MM.1S (cell line): ENCODE results near the gene TBC1D16.
"Not testable (repeated sequence)": the region's sequence is repeated elsewhere in the genome, so short reads cannot be mapped to it uniquely, and the experiment has no call there.

Experiments
- DNase-seq: peaks from one replicate; pipeline ENCODE4 v3.0.0-alpha.2; 2015
- H2AFZ ChIP-seq: fragments of 300-600 bp; sonication (generic); 2 replicates; pipeline ENCODE4 v1.6.0; 2016; ENCODE audit warnings: antibody characterized with exemption, low read length
- H3F3A ChIP-seq: fragments of 300-600 bp; sonication (generic); 2 replicates; pipeline ENCODE4 v1.6.1; 2016; ENCODE audit warnings: mild to moderate bottlenecking, antibody characterized with exemption, low read length, moderate library complexity, mixed read lengths; ENCODE audit not compliant: insufficient read depth
- H3K27ac ChIP-seq: fragments of 300-600 bp; sonication (generic); 2 replicates; pipeline ENCODE4 v1.5.1; 2016; ENCODE audit warnings: mild to moderate bottlenecking, low read length
- H3K27me3 ChIP-seq: fragments of 300-600 bp; sonication (generic); replicated peaks from 2 replicates; pipeline ENCODE4 v1.6.0; 2016; ENCODE audit warnings: low read length; ENCODE audit not compliant: insufficient read depth
- H3K36me3 ChIP-seq: fragments of 300-600 bp; sonication (generic); replicated peaks from 2 replicates; pipeline ENCODE4 v1.6.1; 2016; ENCODE audit warnings: mild to moderate bottlenecking, low read length, mixed read lengths; ENCODE audit not compliant: insufficient read depth
- H3K4me1 ChIP-seq: fragments of 300-600 bp; sonication (generic); 2 replicates; pipeline ENCODE4 v1.6.1; 2016; ENCODE audit warnings: low read length, mixed read lengths
- H3K4me2 ChIP-seq: fragments of 300-600 bp; sonication (generic); 2 replicates; pipeline ENCODE4 v1.6.0; 2016; ENCODE audit warnings: low read depth, low read length
- H3K4me3 ChIP-seq: fragments of 300-600 bp; sonication (generic); 2 replicates; pipeline ENCODE4 v1.5.1; 2016; ENCODE audit warnings: low read length, mixed read lengths
- H3K79me2 ChIP-seq: fragments of 300-600 bp; sonication (generic); 2 replicates; pipeline ENCODE4 v1.6.1; 2016; ENCODE audit warnings: mixed run types, low read length, mixed read lengths
- H3K9ac ChIP-seq: fragments of 300-600 bp; sonication (generic); 2 replicates; pipeline ENCODE4 v1.6.1; 2016; ENCODE audit warnings: low read length, mixed read lengths
- H3K9me2 ChIP-seq: fragments of 300-600 bp; sonication (generic); replicated peaks from 2 replicates; pipeline ENCODE4 v1.6.1; 2016; ENCODE audit warnings: mild to moderate bottlenecking, low read length, mixed read lengths; ENCODE audit not compliant: insufficient read depth
- H3K9me3 ChIP-seq: fragments of 300-600 bp; sonication (generic); replicated peaks from 2 replicates; pipeline ENCODE4 v1.6.1; 2016; ENCODE audit warnings: mild to moderate bottlenecking, low read length, mixed read lengths; ENCODE audit not compliant: insufficient read depth
- H4K20me1 ChIP-seq: fragments of 300-600 bp; sonication (generic); 2 replicates; pipeline ENCODE4 v1.6.1; 2016; ENCODE audit warnings: mild to moderate bottlenecking, low read length, moderate library complexity, mixed read lengths; ENCODE audit not compliant: insufficient read depth
- CTCF ChIP-seq: fragments of 300-600 bp; sonication (generic); IDR thresholded peaks from 2 replicates; pipeline ENCODE4 v1.5.1; 2016; ENCODE audit warnings: antibody characterized with exemption, low read length, mixed read lengths
- EZH2 ChIP-seq: fragments of 300-600 bp; sonication (generic); optimal IDR thresholded peaks from 2 replicates; pipeline ENCODE3; 2017; ENCODE audit warnings: low read depth, mild to moderate bottlenecking, antibody characterized with exemption, low read length, mixed read lengths
- EZH2phosphoT487 ChIP-seq: fragments of 300-600 bp; sonication (generic); IDR thresholded peaks from 2 replicates; pipeline ENCODE4 v1.6.1; 2018; ENCODE audit warnings: antibody characterized with exemption, low read length

Gene TBC1D16

GRCh38 chr17:79968116-79968515 lies 67.6 kb downstream of the TBC1D16 start:
- TF ChIP-seq CTCF (no peak), EZH2 (no peak), EZH2phosphoT487 (no peak)
- H3K9me3 ChIP-seq, result no peaks in the 10 kb centered on the region
- H3K9me2 ChIP-seq, result no peaks in the 10 kb centered on the region
- H2AFZ ChIP-seq, result no peak overlapping the region
- H3K9ac ChIP-seq, result no peak overlapping the region
- no peak overlapping the region for H3K27ac ChIP-seq
- no peak overlapping the region for H3K4me2 ChIP-seq
- H3K27me3 ChIP-seq, result peaks cover 99% of the 10 kb centered on the region
- no peaks in the 10 kb centered on the region for H4K20me1 ChIP-seq
- H3K36me3 ChIP-seq, result no peaks in the 10 kb centered on the region
- H3K4me3 ChIP-seq, result no peak overlapping the region
- no peaks in the 10 kb centered on the region for H3F3A ChIP-seq
- H3K4me1 ChIP-seq, result no peaks in the 10 kb centered on the region
- H3K79me2 ChIP-seq, result no peaks in the 10 kb centered on the region
- DNase-seq, result no peak

DNA sequence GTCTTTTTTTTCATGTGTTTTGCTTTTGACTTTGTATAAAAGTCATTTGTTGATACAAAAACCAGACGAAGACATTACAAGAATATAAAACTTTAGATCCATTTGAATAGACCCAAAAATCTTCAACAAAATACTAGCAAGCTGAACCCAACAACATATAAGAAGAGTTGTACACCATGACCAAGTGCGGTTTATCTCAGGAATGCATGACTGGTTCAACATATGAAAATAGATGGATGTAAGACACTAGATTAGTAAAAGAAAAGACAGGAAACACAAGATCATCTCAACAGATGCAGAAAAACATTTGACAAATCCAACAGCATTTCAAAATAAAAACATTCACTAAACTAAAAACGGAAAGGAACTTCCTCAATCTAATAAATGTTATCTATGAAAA lies 69.0 kb downstream of the TBC1D16 start:
- H3K9me3 ChIP-seq, result no peaks in the 10 kb centered on the region
- H3K4me2 ChIP-seq, result no peak overlapping the region
- H3K9me2 ChIP-seq, result no peaks in the 10 kb centered on the region
- TF ChIP-seq EZH2phosphoT487 (no peak), CTCF (no peak), EZH2 (no peak)
- H3K4me1 ChIP-seq, result no peaks in the 10 kb centered on the region
- H3K4me3 ChIP-seq, result no peak overlapping the region
- H2AFZ ChIP-seq, result no peak overlapping the region
- no peak overlapping the region for H3K9ac ChIP-seq
- H3K79me2 ChIP-seq, result no peaks in the 10 kb centered on the region
- DNase-seq, result no peak
- H3K27me3 ChIP-seq, result peaks cover 99% of the 10 kb centered on the region
- no peaks in the 10 kb centered on the region for H3K36me3 ChIP-seq
- H3F3A ChIP-seq, result no peaks in the 10 kb centered on the region
- H3K27ac ChIP-seq, result no peak overlapping the region
- no peaks in the 10 kb centered on the region for H4K20me1 ChIP-seq

DNA sequence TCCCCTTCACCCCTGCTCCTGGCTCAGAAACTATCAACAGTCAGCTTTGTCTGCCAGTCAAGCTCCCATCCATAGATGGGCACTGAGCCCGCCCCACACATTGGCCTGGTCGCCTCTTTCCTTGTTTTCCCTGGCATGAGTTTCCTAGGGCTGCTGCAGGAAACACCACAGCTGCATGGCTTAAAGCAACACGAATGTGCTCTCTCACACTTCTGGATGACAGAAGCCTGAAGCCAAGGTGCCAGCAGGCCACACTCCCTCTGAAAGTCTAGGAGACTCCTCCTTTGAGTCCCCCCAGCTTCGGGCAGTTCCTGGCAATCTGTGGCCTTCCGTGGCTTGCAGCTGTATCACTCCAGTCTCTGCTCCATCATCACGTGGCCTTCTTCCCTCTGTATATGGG lies 69.9 kb downstream of the TBC1D16 start:
- H3K9ac ChIP-seq, result no peak overlapping the region
- H3K36me3 ChIP-seq, result no peaks in the 10 kb centered on the region
- H3K79me2 ChIP-seq, result no peaks in the 10 kb centered on the region
- no peak overlapping the region for H2AFZ ChIP-seq
- H3K4me1 ChIP-seq, result 0 out of 2 replicates have a peak, but pooled peaks cover 2% of the 10 kb centered on the region
- H3K9me3 ChIP-seq, result no peaks in the 10 kb centered on the region
- H3K9me2 ChIP-seq, result no peaks in the 10 kb centered on the region
- no peak overlapping the region for H3K4me2 ChIP-seq
- H3F3A ChIP-seq, result no peaks in the 10 kb centered on the region
- DNase-seq, result no peak
- H3K27ac ChIP-seq, result no peak overlapping the region
- TF ChIP-seq EZH2 (no peak), CTCF (no peak), EZH2phosphoT487 (no peak)
- no peak overlapping the region for H3K4me3 ChIP-seq
- peaks cover 99% of the 10 kb centered on the region for H3K27me3 ChIP-seq
- H4K20me1 ChIP-seq, result no peaks in the 10 kb centered on the region

- H3K9me2 ChIP-seq, H3K4me1 ChIP-seq, H3K9ac ChIP-seq, H3F3A ChIP-seq, H3K4me3 ChIP-seq, H3K9me3 ChIP-seq, DNase-seq, H3K4me2 ChIP-seq, H2AFZ ChIP-seq, H3K36me3 ChIP-seq, H4K20me1 ChIP-seq, H3K79me2 ChIP-seq, H3K27ac ChIP-seq: not testable (repeated sequence)
- peaks cover 100% of the 10 kb centered on the region for H3K27me3 ChIP-seq
Observed at GRCh38 chr17:79962467-79962866, 73.2 kb downstream of the TBC1D16 start.

DNA sequence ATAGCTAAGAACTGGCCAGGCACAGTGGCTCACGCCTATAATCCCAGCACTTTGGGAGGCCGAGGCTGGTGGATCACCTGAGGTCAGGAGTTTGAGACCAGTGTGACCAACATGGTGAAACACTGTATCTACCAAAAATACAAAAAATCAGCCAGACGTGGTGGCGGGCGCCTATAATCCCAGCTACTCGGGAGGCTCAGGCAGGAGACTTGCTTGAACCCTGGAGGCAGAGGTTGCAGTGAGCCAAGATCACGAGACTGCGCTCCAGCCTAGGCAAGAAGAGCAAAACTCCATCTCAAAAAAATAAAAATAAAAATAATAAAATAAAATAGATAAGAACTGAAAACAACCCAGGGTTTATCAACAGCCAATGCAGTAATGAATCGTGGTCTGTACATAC lies 74.1 kb downstream of the TBC1D16 start:
- H3K9ac ChIP-seq, H4K20me1 ChIP-seq, H3K9me3 ChIP-seq, H2AFZ ChIP-seq, DNase-seq, H3F3A ChIP-seq, H3K4me3 ChIP-seq, H3K79me2 ChIP-seq, H3K36me3 ChIP-seq, H3K27ac ChIP-seq, H3K4me2 ChIP-seq, H3K9me2 ChIP-seq, H3K4me1 ChIP-seq: not testable (repeated sequence)
- H3K27me3 ChIP-seq, result peaks cover 100% of the 10 kb centered on the region
